GM12878 (cell line): Measurements from ENCODE around the gene SLX4. TPM values are rescaled to one million over a fixed set of nuclear protein-coding genes. Genes with fewer than 3 reads are reported as not detected.

Experiments
- ATAC-seq: fragments of 200-7000 bp; cut with Tn5 transposase; 3 replicates; pipeline ENCODE4 v1.9.1; 2020; ENCODE audit warnings: mild to moderate bottlenecking, moderate library complexity
- BruUV-seq: library from RNA; stranded (reverse); fragments of 400-500 nt; replicated peaks from 2 replicates; lab custom pipeline; 2021; lab: Mats Ljungman, UMichigan
- CTCF ChIA-PET: fragments of 300-600 bp; sonication (Branson Sonifier 250); formaldehyde crosslinking; extraction: SDS; loops from one replicate; lab custom pipeline; 2021; ENCODE audit warnings: inconsistent platforms; lab: Yijun Ruan, JAX
- POLR2A ChIA-PET: fragments of 350-600 bp; formaldehyde crosslinking; extraction: SDS; loops from one replicate; lab custom pipeline; 2021; ENCODE audit warnings: inconsistent platforms; lab: Charles Lee
- RAD21 ChIA-PET: fragments of 300-600 bp; sonication (Branson Sonifier 250); formaldehyde crosslinking; loops from one replicate; lab custom pipeline; 2023; ENCODE audit warnings: antibody characterized with exemption; ENCODE audit not compliant: unreplicated experiment; lab: Charles Lee
- SMC1A ChIA-PET: fragments of 300-600 bp; sonication (Branson Sonifier 250); formaldehyde crosslinking; loops from one replicate; lab custom pipeline; 2023; ENCODE audit not compliant: unreplicated experiment, uncharacterized antibody; lab: Charles Lee
- DNase-seq: peaks from one replicate; pipeline ENCODE4 v3.0.0-alpha.2; 2011; ENCODE audit warnings: low read depth, low spot score
- FAIRE-seq: peaks from 3 replicates; lab custom pipeline; 2011; peaks lifted over from hg19 to GRCh38; lab: Jason Lieb, UNC
- H2AFZ ChIP-seq: 2 replicates; pipeline ENCODE4 v1.6.0; 2011; ENCODE audit warnings: low read depth, low read length, control low read depth; ENCODE audit not compliant: control insufficient read depth
- H3K27ac ChIP-seq: 2 replicates; pipeline ENCODE4 v1.5.1; 2011; ENCODE audit warnings: control low read depth; ENCODE audit not compliant: control insufficient read depth, insufficient read depth
- H3K27me3 ChIP-seq, 2 experiments: replicated peaks in 1 of 2; 2 replicates each; pipeline versions ENCODE4 v1.6.0 to v1.6.1; 2011; ENCODE audit warnings: low read length in 1 of 2; ENCODE audit not compliant: control insufficient read depth in 2 of 2, insufficient read depth in 2 of 2
- H3K36me3 ChIP-seq, 2 experiments: 2 replicates each; pipeline ENCODE4 v1.5.1; 2011; ENCODE audit warnings: low read length in 1 of 2; ENCODE audit not compliant: control insufficient read depth in 2 of 2, insufficient read depth in 2 of 2
- H3K4me1 ChIP-seq: 2 replicates; pipeline ENCODE4 v1.6.1; 2011; ENCODE audit warnings: mild to moderate bottlenecking, low read length, moderate library complexity, mixed read lengths; ENCODE audit not compliant: control insufficient read depth, insufficient read depth
- H3K4me2 ChIP-seq: 2 replicates; pipeline ENCODE4 v1.6.0; 2011; ENCODE audit warnings: control low read depth; ENCODE audit not compliant: control insufficient read depth, insufficient read depth
- H3K4me3 ChIP-seq: fragments of 200-600 bp; sonication (generic); 2 replicates; pipeline ENCODE4 v1.5.1; 2016
- H3K79me2 ChIP-seq: 2 replicates; pipeline ENCODE4 v1.6.0; 2011; ENCODE audit warnings: low read length; ENCODE audit not compliant: control insufficient read depth, insufficient read depth
- H3K9ac ChIP-seq: 2 replicates; pipeline ENCODE4 v1.8.0; 2011; ENCODE audit warnings: low read length, control low read depth, mixed read lengths; ENCODE audit not compliant: control insufficient read depth, insufficient read depth
- H3K9me3 ChIP-seq: replicated peaks from 3 replicates; pipeline ENCODE4 v1.5.1; 2011; ENCODE audit warnings: mild to moderate bottlenecking, low read length; ENCODE audit not compliant: control insufficient read depth, insufficient read depth
- H4K20me1 ChIP-seq: 2 replicates; pipeline ENCODE4 v1.6.0; 2011; ENCODE audit not compliant: control insufficient read depth, insufficient read depth
- BACH1 ChIP-seq: fragments of 450-650 bp; IDR thresholded peaks from 2 replicates; pipeline ENCODE4 v1.6.1; 2017; ENCODE audit warnings: mild to moderate bottlenecking, borderline replicate concordance
- CBFB ChIP-seq: IDR thresholded peaks from 2 replicates; pipeline ENCODE4 v1.6.1; 2016; ENCODE audit warnings: antibody characterized with exemption, low read depth
- CBX3 ChIP-seq: fragments of 200-600 bp; sonication (generic); IDR thresholded peaks from 2 replicates; pipeline ENCODE4 v1.6.1; 2016; ENCODE audit warnings: low read depth, borderline replicate concordance
- CHD2 ChIP-seq: IDR thresholded peaks from 2 replicates; pipeline ENCODE4 v1.6.1; 2011; ENCODE audit warnings: low read depth, low read length, improper control_type of control experiment, borderline replicate concordance
- EZH2 ChIP-seq: IDR thresholded peaks from 2 replicates; pipeline ENCODE4 v1.6.1; 2012; ENCODE audit warnings: low read depth, mild to moderate bottlenecking, control low read depth, inconsistent platforms, low read length, borderline replicate concordance; ENCODE audit not compliant: control insufficient read depth
- MTA2 ChIP-seq: fragments of 450-650 bp; IDR thresholded peaks from 2 replicates; pipeline ENCODE4 v1.6.1; 2016; ENCODE audit warnings: low read depth, mild to moderate bottlenecking, moderate library complexity
- PML ChIP-seq: IDR thresholded peaks from 2 replicates; pipeline ENCODE4 v1.6.1; 2012; ENCODE audit warnings: low read length, inconsistent platforms
- POLR2A ChIP-seq: IDR thresholded peaks from 2 replicates; pipeline ENCODE4 v1.6.1; 2011; ENCODE audit warnings: low read depth, mild to moderate bottlenecking, low read length
- TARDBP ChIP-seq: IDR thresholded peaks from 2 replicates; pipeline ENCODE4 v1.6.1; 2016; ENCODE audit warnings: borderline replicate concordance
- ZNF687 ChIP-seq: fragments of 450-650 bp; IDR thresholded peaks from 2 replicates; pipeline ENCODE4 v1.6.1; 2017; ENCODE audit warnings: mild to moderate bottlenecking, moderate library complexity
- WGBS: methylation state at CpG from one replicate; pipeline ENCODE4 v1.1.6; 2016; ENCODE audit warnings: low lambda C conversion rate; ENCODE audit not compliant: insufficient replicate concordance, insufficient coverage; ENCODE audit errors: missing lambda C conversion rate; 5-methylcytosine and 5-hydroxymethylcytosine counted together
- in situ Hi-C: fragments of 300-500 bp; cut with MboI; formaldehyde crosslinking; loops from 9 replicates; pipeline ENCODE4 v1.14.3; 2018; ENCODE audit warnings: mixed read lengths
- intact Hi-C: fragments of 100-400 bp; cut with micrococcal nuclease; formaldehyde crosslinking; loops from one replicate; pipeline ENCODE4 v1.14.2; 2022; ENCODE audit not compliant: unreplicated experiment
- polyA plus RNA-seq, 11 experiments: library from polyadenylated mRNA; depleted of rRNA in 4 of 11; unstranded in 6 of 11; stranded (reverse) in 5 of 11; fragments of >200 nt; fragmentation: Nextera tagmentation in 4 of 11; fragmentation: Illumina TruSeq in 1 of 11; extraction: Ambion mirVana in 4 of 11; extraction: Trizol in 1 of 11; gene quantifications; 1 replicate in 1 of 11; 2 replicates in 10 of 11; pipeline versions ENCODE4 v1.2.1 to v1.2.3, GENCODE V29; 2011 to 2016; ENCODE audit warnings: inconsistent platforms in 2 of 11, missing spikeins in 2 of 11, low read depth in 1 of 11
- total RNA-seq, 4 experiments: library from RNA; depleted of rRNA in 3 of 4; stranded (reverse); fragments of >200 nt in 3 of 4; fragmentation: Illumina TruSeq in 1 of 4; extraction: Trizol in 1 of 4; gene quantifications; 2 replicates each; pipeline versions ENCODE4 v1.2.1 to v1.2.3, GENCODE V29; 2013 to 2021

The SLX4 gene
- total and polyA plus RNA-seq, 10 of the 15 experiments (the other 5 are each of a cell fraction or from before 2014, with no cell fraction given): 0.18 to 12.3 (median 4.8) TPM

GRCh38 chr16:3579776-3580175 lies 31.6 kb downstream of the SLX4 start:
- Histone ChIP-seq H2AFZ (no peak overlapping the region), H3K36me3 (peaks cover 0 to 2% of the 10 kb centered on the region in 2 experiments; a peak in 1 of 4 replicates), H4K20me1 (no peaks in the 10 kb centered on the region), H3K9me3 (no peaks in the 10 kb centered on the region), H3K9ac (peak overlapping the region; percentile 30; the same call in 1 of the 2 replicates), H3K4me3 (no peak overlapping the region)
- POLR2A ChIA-PET: interaction anchor here (1.4 kb wide), 1 partner anchor 30 kb away, joined by 3 read pairs; no protein-coding TSS in a partner anchor
- CTCF ChIA-PET: no interaction called here
- DNase-seq (no peak), FAIRE-seq (no peak)
- in situ Hi-C loops: no loop called here
- BruUV-seq: no TSS peak
- RAD21 ChIA-PET: no interaction called here
- WGBS: 88% methylated on average over 7 of the region's 7 CpGs
- TF ChIP-seq PML (no peak), POLR2A (0 out of 2 replicates have a peak, but pooled peaks have one; percentile 36)
- TF ChIP-seq, all 136 proteins: peak for 1
- peak overlapping the region; percentile 57 for H3K27ac ChIP-seq
- H3K4me2 ChIP-seq: peak overlapping the region; percentile 34
- no peak for ATAC-seq
- SMC1A ChIA-PET: interaction anchor here (1.6 kb wide), 1 partner anchor 32 kb away, joined by 4 read pairs; the partner anchor contains the start of gene SLX4
- H3K27me3 ChIP-seq: no peaks in the 10 kb centered on the region
- intact Hi-C loops: loop anchor here (2.0 kb wide), 1 partner anchor 27 kb away; no protein-coding TSS in a partner anchor
- peaks cover 45% of the 10 kb centered on the region for H3K4me1 ChIP-seq
- H3K79me2 ChIP-seq: peaks cover 23% of the 10 kb centered on the region

GRCh38 chr16:3578610-3579551 lies 32.5 kb downstream of the SLX4 start:
- H3K4me1 ChIP-seq: peaks cover 45% of the 10 kb centered on the region
- peak overlapping the region; percentile 64 for H2AFZ ChIP-seq
- H3K9ac ChIP-seq: peak overlapping the region; percentile 69
- WGBS: 21% methylated on average over 14 of the region's 20 CpGs
- H3K36me3 ChIP-seq: peaks cover 0 to 2% of the 10 kb centered on the region in 2 experiments; a peak in 1 of 4 replicates
- DNase-seq (peak; percentile 56), FAIRE-seq (peak; percentile 96), ATAC-seq (peak; percentile 89)
- H4K20me1 ChIP-seq: no peaks in the 10 kb centered on the region
- ChIA-PET POLR2A (interaction anchor here (0.5 to 1.0 kb wide), 3 partner anchors 28 to 599 kb away, joined by 3 to 4 read pairs (median 3); no protein-coding TSS in a partner anchor), SMC1A (interaction anchor here (1.6 kb wide), 1 partner anchor 33 kb away, joined by 4 read pairs; the partner anchor contains the start of gene SLX4), CTCF (interaction anchor here (0.6 kb wide), 1 partner anchor 547 kb away, joined by 3 read pairs; no protein-coding TSS in a partner anchor), RAD21 (interaction anchor here (0.6 kb wide), 1 partner anchor 110 kb away, joined by 3 read pairs; no protein-coding TSS in a partner anchor)
- peak overlapping the region; percentile 91 for H3K27ac ChIP-seq
- peak overlapping the region; percentile 97 for H3K4me2 ChIP-seq
- intact Hi-C loops: loop anchor here (2.0 kb wide), 1 partner anchor 28 kb away; no protein-coding TSS in a partner anchor
- H3K4me3 ChIP-seq: peak overlapping the region; percentile 16; the same call in 1 of the 2 replicates
- no TSS peak for BruUV-seq
- H3K27me3 ChIP-seq: no peaks in the 10 kb centered on the region
- H3K79me2 ChIP-seq: peaks cover 23% of the 10 kb centered on the region
- in situ Hi-C loops: no loop called here
- no peaks in the 10 kb centered on the region for H3K9me3 ChIP-seq
- peak; percentile 70 for TF ChIP-seq POLR2A
- peak; percentile 45; the same call in 1 of the 2 replicates for TF ChIP-seq TARDBP
- TF ChIP-seq CBX3: no peak
- peak; percentile 77; the same call in 1 of the 2 replicates for TF ChIP-seq CBFB
- TF ChIP-seq ZNF687: no peak; the same call in 1 of the 2 replicates
- no peak for TF ChIP-seq EZH2
- TF ChIP-seq MTA2: peak; percentile 30; the same call in 1 of the 2 replicates
- TF ChIP-seq CHD2: 0 out of 2 replicates have a peak, but pooled peaks have one; percentile 3
- 0 out of 2 replicates have a peak, but pooled peaks have one; percentile 16 for TF ChIP-seq BACH1
